Activated CD8-positive, alpha-beta memory T cell treated with anti-CD3 and anti-CD28 coated beads, Interleukin-2, amount 50 U/mL, for 24 hours (primary cell): ENCODE measurements around the gene ZCCHC8.
"Not testable (repeated sequence)": the region's sequence is repeated elsewhere in the genome, so short reads cannot be mapped to it uniquely, and the experiment has no call there.

ENCODE experiments used
- DNase-seq: peaks from one replicate; pipeline ENCODE4 v3.0.0-alpha.2; 2020; ENCODE audit errors: extremely low read depth

The ZCCHC8 gene

GRCh38 chr12:122471324-122472226 lies 29.2 kb downstream of the ZCCHC8 start:
- no peak for DNase-seq

GRCh38 chr12:122470576-122470975 lies 30.2 kb downstream of the ZCCHC8 start:
- not testable (repeated sequence) for DNase-seq

GRCh38 chr12:122469856-122470255 lies 30.9 kb downstream of the ZCCHC8 start:
- not testable (repeated sequence) for DNase-seq

- no peak for DNase-seq
These were observed 32.7 kb downstream of the ZCCHC8 start for GRCh38 chr12:122467983-122468382.

- DNase-seq: not testable (repeated sequence)
These were observed 36.3 kb downstream of the ZCCHC8 start for GRCh38 chr12:122464317-122465042.

- no peak for DNase-seq
These were observed 40.1 kb downstream of the ZCCHC8 start for GRCh38 chr12:122460641-122461040.

GRCh38 chr12:122460061-122460460 lies 40.7 kb downstream of the ZCCHC8 start:
- DNase-seq: no peak

GRCh38 chr12:122459211-122459610 lies 41.5 kb downstream of the ZCCHC8 start:
- no peak for DNase-seq

- DNase-seq: no peak
These were observed 42.4 kb downstream of the ZCCHC8 start for GRCh38 chr12:122458105-122459035.

GRCh38 chr12:122457627-122458026 lies 43.1 kb downstream of the ZCCHC8 start:
- DNase-seq: no peak

GRCh38 chr12:122454739-122455138 lies 46.0 kb downstream of the ZCCHC8 start:
- DNase-seq: no peak

GRCh38 chr12:122454250-122454721 lies 46.4 kb downstream of the ZCCHC8 start:
- DNase-seq: no peak

- no peak for DNase-seq
These were observed 47.9 kb downstream of the ZCCHC8 start for GRCh38 chr12:122452701-122453285.

GRCh38 chr12:122449317-122449716 lies 51.4 kb downstream of the ZCCHC8 start:
- no peak for DNase-seq

- not testable (repeated sequence) for DNase-seq
These were observed 52.9 kb downstream of the ZCCHC8 start for GRCh38 chr12:122447825-122448224.

GRCh38 chr12:122446390-122446789 lies 54.3 kb downstream of the ZCCHC8 start:
- not testable (repeated sequence) for DNase-seq

- DNase-seq: not testable (repeated sequence)
These were observed 56.7 kb downstream of the ZCCHC8 start for GRCh38 chr12:122444071-122444470.

GRCh38 chr12:122438822-122439221 lies 61.9 kb downstream of the ZCCHC8 start:
- not testable (repeated sequence) for DNase-seq

- DNase-seq: no peak
These were observed 63.0 kb downstream of the ZCCHC8 start for GRCh38 chr12:122437656-122438121.

GRCh38 chr12:122435186-122435585 lies 65.5 kb downstream of the ZCCHC8 start:
- no peak for DNase-seq

GRCh38 chr12:122429043-122429442 lies 71.7 kb downstream of the ZCCHC8 start:
- not testable (repeated sequence) for DNase-seq
